Tibial nerve (tissue), 4 donors: Measurements from ENCODE around the gene FXYD3. TPM values are rescaled to one million over a fixed set of nuclear protein-coding genes. Genes with fewer than 3 reads are reported as not detected.

ENCODE experiments used
- DNase-seq, 2 donors: peaks; one replicate each; pipeline ENCODE4 v3.0.0-alpha.2; 2019; ENCODE audit warnings: low spot score in 2 of 2
- H3K27ac ChIP-seq, 4 donors: fragments of 200-600 bp; sonication (generic) in 3 of 4; one replicate each; pipeline ENCODE4 v1.5.1; 2017 to 2019; ENCODE audit warnings: mild to moderate bottlenecking in 1 of 4
- H3K27me3 ChIP-seq, 2 donors: fragments of 200-600 bp; sonication (generic) in 1 of 2; one replicate each; pipeline versions ENCODE4 v1.5.1 to v1.6.0; 2017 to 2019
- H3K36me3 ChIP-seq, 3 donors: fragments of 200-600 bp; sonication (generic); one replicate each; pipeline ENCODE4 v1.5.1; 2018 to 2019
- H3K4me1 ChIP-seq, 4 donors: fragments of 200-600 bp; sonication (generic) in 3 of 4; one replicate each; pipeline ENCODE4 v1.5.1; 2017 to 2019
- H3K4me3 ChIP-seq, 4 donors: fragments of 200-600 bp; sonication (generic) in 3 of 4; one replicate each; pipeline ENCODE4 v1.5.1; 2017 to 2019; ENCODE audit warnings: mild to moderate bottlenecking in 1 of 4, moderate library complexity in 1 of 4
- H3K9me3 ChIP-seq, 4 donors: fragments of 200-600 bp; sonication (generic) in 3 of 4; one replicate each; pipeline ENCODE4 v1.5.1; 2017 to 2019
- CTCF ChIP-seq, 5 experiments: fragments of 200-600 bp in 3 of 5; fragments of 450-650 bp in 2 of 5; sonication (generic) in 3 of 5; IDR thresholded peaks; one replicate each; pipeline ENCODE4 v1.5.1; 2016 to 2019; ENCODE audit warnings: antibody characterized with exemption in 5 of 5, mild to moderate bottlenecking in 3 of 5, moderate library complexity in 2 of 5
- EP300 ChIP-seq, 2 donors: sonication (generic); formaldehyde crosslinking; IDR thresholded peaks; one replicate each; pipeline ENCODE4 v1.6.1; 2017; ENCODE audit warnings: antibody characterized with exemption in 2 of 2, mild to moderate bottlenecking in 1 of 2
- POLR2A ChIP-seq, 2 donors: fragments of 450-650 bp; IDR thresholded peaks; one replicate each; pipeline ENCODE4 v1.6.1; 2017; ENCODE audit warnings: antibody characterized with exemption in 2 of 2, mild to moderate bottlenecking in 2 of 2, moderate library complexity in 2 of 2
- WGBS, 2 donors: methylation state at CpG; one replicate each; pipeline ENCODE4 v1.1.5; 2018; 5-methylcytosine and 5-hydroxymethylcytosine counted together
- total RNA-seq, 4 donors: library from RNA; depleted of rRNA; stranded (reverse); fragments of >200 nt; gene quantifications; one replicate each; pipeline ENCODE4 v1.1.0, GENCODE V29; 2016

Gene FXYD3
- total RNA-seq, 4 donors from 2014 or later = 10.8 to 33.9 (median 16.6) TPM

GRCh38 chr19:35075202-35076025 lies 40.2 kb upstream of the FXYD3 start:
- no peak overlapping the region for H3K4me3 ChIP-seq
- WGBS, 2 donors = 89 to 90% methylated on average over 14 to 21 of the region's 21 CpGs
- DNase-seq = no peak
- no peak overlapping the region for H3K27ac ChIP-seq
- peaks cover 0 to 5% (median 0%) of the 10 kb centered on the region in 4 donors for H3K9me3 ChIP-seq
- H3K36me3 ChIP-seq = no peaks in the 10 kb centered on the region
- no peaks in the 10 kb centered on the region for H3K4me1 ChIP-seq
- TF ChIP-seq POLR2A (IDR thresholded peaks at IDR 0.05) (no peak), CTCF (IDR thresholded peaks at IDR 0.05) (no peak), EP300 (IDR thresholded peaks at IDR 0.05) (no peak)
- H3K27me3 ChIP-seq = no peaks in the 10 kb centered on the region

- Histone ChIP-seq H3K36me3 (no peaks in the 10 kb centered on the region), H3K27ac (no peak overlapping the region), H3K9me3 (no peaks in the 10 kb centered on the region), H3K4me3 (no peak overlapping the region), H3K4me1 (no peaks in the 10 kb centered on the region), H3K27me3 (no peaks in the 10 kb centered on the region)
- TF ChIP-seq POLR2A (IDR thresholded peaks at IDR 0.05) (no peak), EP300 (IDR thresholded peaks at IDR 0.05) (no peak), CTCF (IDR thresholded peaks at IDR 0.05) (no peak)
- 75 to 94% methylated on average over 4 to 6 of the region's 6 CpGs for WGBS, 2 donors
- no peak for DNase-seq
Measured at GRCh38 chr19:35076026-35076370, 39.6 kb upstream of the FXYD3 start.

GRCh38 chr19:35076657-35077056 lies 39.0 kb upstream of the FXYD3 start:
- TF ChIP-seq CTCF (IDR thresholded peaks at IDR 0.05) (no peak), EP300 (IDR thresholded peaks at IDR 0.05) (no peak), POLR2A (IDR thresholded peaks at IDR 0.05) (no peak)
- WGBS, 2 donors = 75 to 89% methylated on average over 6 to 8 of the region's 8 CpGs
- no peaks in the 10 kb centered on the region for H3K4me1 ChIP-seq

GRCh38 chr19:35077411-35078223 lies 38.0 kb upstream of the FXYD3 start:
- no peaks in the 10 kb centered on the region for H3K4me1 ChIP-seq
- no peak for DNase-seq
- TF ChIP-seq POLR2A (IDR thresholded peaks at IDR 0.05) (no peak), EP300 (IDR thresholded peaks at IDR 0.05) (no peak), CTCF (IDR thresholded peaks at IDR 0.05) (no peak)
- H3K9me3 ChIP-seq = no peaks in the 10 kb centered on the region
- no peaks in the 10 kb centered on the region for H3K27me3 ChIP-seq
- H3K27ac ChIP-seq = no peak overlapping the region
- H3K36me3 ChIP-seq = no peaks in the 10 kb centered on the region
- H3K4me3 ChIP-seq = no peak overlapping the region
- 90 to 91% methylated on average over 17 of the region's 17 CpGs for WGBS, 2 donors

More at GRCh38 chr19:35076657-35077056, 39.0 kb upstream of the FXYD3 start:
- Histone ChIP-seq H3K4me3 (no peak overlapping the region), H3K27ac (no peak overlapping the region), H3K9me3 (no peaks in the 10 kb centered on the region), H3K27me3 (no peaks in the 10 kb centered on the region), H3K36me3 (no peaks in the 10 kb centered on the region)
- no peak for DNase-seq

GRCh38 chr19:35079826-35080225 lies 35.8 kb upstream of the FXYD3 start:
- H3K4me3 ChIP-seq = no peak overlapping the region
- no peak overlapping the region for H3K27ac ChIP-seq
- TF ChIP-seq EP300 (IDR thresholded peaks at IDR 0.05) = no peak
- no peak for TF ChIP-seq CTCF (IDR thresholded peaks at IDR 0.05)
- no peak for TF ChIP-seq POLR2A (IDR thresholded peaks at IDR 0.05)
- H3K36me3 ChIP-seq = no peaks in the 10 kb centered on the region
- H3K4me1 ChIP-seq = peaks cover 0 to 6% (median 0%) of the 10 kb centered on the region in 4 donors
- no peak for DNase-seq
- H3K9me3 ChIP-seq = no peaks in the 10 kb centered on the region
- no peaks in the 10 kb centered on the region for H3K27me3 ChIP-seq
- WGBS, 2 donors = 84 to 94% methylated on average over 11 to 12 of the region's 14 CpGs
